ENCODE results near the gene RBM6.
"Not testable (repeated sequence)": the region's sequence is repeated elsewhere in the genome, so short reads cannot be mapped to it uniquely, and the experiment has no call there.

GRCh38 chr3:50031201-50031600 lies 91.3 kb downstream of the RBM6 start:
- TF ChIP-seq CTCF, POLR2A, EP300 (IDR thresholded peaks at IDR 0.05): not testable (repeated sequence)

Data from tibial nerve (tissue), 4 donors.